Measurements from ENCODE around the gene VAPB. TPM values are rescaled to one million over a fixed set of nuclear protein-coding genes. Genes with fewer than 3 reads are reported as not detected.

Gene VAPB
- total RNA-seq, 2 donors from 2014 or later, result 57.4 to 63.5 TPM

DNA sequence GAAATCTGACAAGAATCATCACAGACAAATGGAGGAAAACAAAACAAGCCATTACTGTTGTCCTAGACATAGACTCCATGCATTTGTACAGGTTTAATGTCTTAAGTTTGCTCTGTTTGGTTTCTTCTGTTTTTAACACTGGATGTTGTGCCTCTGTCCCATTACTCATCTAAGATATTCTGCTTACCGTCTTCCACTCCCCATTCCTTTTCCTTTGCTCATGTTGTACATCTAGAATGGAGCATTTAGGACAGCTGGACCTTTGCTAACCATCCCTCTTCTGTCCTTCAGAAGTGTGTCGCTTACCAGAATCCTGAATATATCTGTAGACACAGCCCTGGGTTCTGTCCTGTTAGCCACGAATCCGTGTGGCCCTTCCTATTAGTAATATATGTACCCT lies 44.3 kb upstream of the VAPB start:
- no peaks in the 10 kb centered on the region for H3K27me3 ChIP-seq
- DNase-seq, result no peak
- H3K4me3 ChIP-seq, result no peak overlapping the region
- H3K4me1 ChIP-seq, result no peaks in the 10 kb centered on the region
- TF ChIP-seq, protein P1, sequence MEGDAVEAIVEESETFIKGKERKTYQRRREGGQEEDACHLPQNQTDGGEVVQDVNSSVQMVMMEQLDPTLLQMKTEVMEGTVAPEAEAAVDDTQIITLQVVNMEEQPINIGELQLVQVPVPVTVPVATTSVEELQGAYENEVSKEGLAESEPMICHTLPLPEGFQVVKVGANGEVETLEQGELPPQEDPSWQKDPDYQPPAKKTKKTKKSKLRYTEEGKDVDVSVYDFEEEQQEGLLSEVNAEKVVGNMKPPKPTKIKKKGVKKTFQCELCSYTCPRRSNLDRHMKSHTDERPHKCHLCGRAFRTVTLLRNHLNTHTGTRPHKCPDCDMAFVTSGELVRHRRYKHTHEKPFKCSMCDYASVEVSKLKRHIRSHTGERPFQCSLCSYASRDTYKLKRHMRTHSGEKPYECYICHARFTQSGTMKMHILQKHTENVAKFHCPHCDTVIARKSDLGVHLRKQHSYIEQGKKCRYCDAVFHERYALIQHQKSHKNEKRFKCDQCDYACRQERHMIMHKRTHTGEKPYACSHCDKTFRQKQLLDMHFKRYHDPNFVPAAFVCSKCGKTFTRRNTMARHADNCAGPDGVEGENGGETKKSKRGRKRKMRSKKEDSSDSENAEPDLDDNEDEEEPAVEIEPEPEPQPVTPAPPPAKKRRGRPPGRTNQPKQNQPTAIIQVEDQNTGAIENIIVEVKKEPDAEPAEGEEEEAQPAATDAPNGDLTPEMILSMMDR (IDR thresholded peaks at IDR 0.05), result no peak
- H3K9me3 ChIP-seq, result no peaks in the 10 kb centered on the region
- H3K27ac ChIP-seq, result no peak overlapping the region
- intact Hi-C loops (cut with DNase I), result no loop called here
- no peak overlapping the region for H3K9ac ChIP-seq (ENCODE audit: low read depth in 2 of 2, low read length in 2 of 2)
- H3K36me3 ChIP-seq, result no peaks in the 10 kb centered on the region

DNA sequence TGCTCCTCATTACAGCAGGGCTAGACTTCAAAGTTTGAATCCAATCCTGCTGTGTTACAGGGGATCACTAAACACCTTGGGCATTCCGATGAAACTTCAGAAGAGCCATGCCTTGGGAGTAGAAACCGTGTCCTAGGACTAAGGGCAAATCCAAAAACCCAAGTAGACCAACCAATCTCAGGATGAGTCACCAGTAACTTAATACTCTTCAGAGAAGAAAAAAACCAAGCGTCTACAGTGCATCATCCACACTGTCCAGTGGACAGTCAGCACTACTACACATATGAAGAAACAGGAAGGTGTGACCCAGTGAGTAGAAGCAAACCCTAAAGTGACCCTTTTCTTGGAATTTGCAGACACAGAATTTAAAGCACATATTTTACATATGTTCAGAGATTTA lies 39.5 kb upstream of the VAPB start:
- Histone ChIP-seq H3K36me3 (peaks cover 7% of the 10 kb centered on the region), H3K9me3 (no peaks in the 10 kb centered on the region), H3K9ac (ENCODE audit: low read depth in 2 of 2, low read length in 2 of 2) (no peak overlapping the region), H3K27me3 (no peaks in the 10 kb centered on the region), H3K4me1 (no peaks in the 10 kb centered on the region), H3K27ac (no peak overlapping the region), H3K4me3 (no peak overlapping the region)
- TF ChIP-seq, protein P1 (IDR thresholded peaks at IDR 0.05), result no peak
- DNase-seq, result no peak
- intact Hi-C loops (cut with DNase I), result no loop called here

- DNase-seq, result no peak
- TF ChIP-seq, protein P1 (IDR thresholded peaks at IDR 0.05), result no peak
- Histone ChIP-seq H3K27me3 (no peaks in the 10 kb centered on the region), H3K9me3 (no peaks in the 10 kb centered on the region), H3K9ac (ENCODE audit: low read depth in 2 of 2, low read length in 2 of 2) (no peak overlapping the region), H3K4me1 (no peaks in the 10 kb centered on the region), H3K27ac (no peak overlapping the region), H3K4me3 (no peak overlapping the region), H3K36me3 (peaks cover 7% of the 10 kb centered on the region)
- intact Hi-C loops (cut with DNase I), result no loop called here
Observed at GRCh38 chr20:58352468-58352867, 36.6 kb upstream of the VAPB start.

GRCh38 chr20:58359441-58359840 lies 29.6 kb upstream of the VAPB start:
- Histone ChIP-seq H3K4me1 (no peaks in the 10 kb centered on the region), H3K4me3 (no peak overlapping the region), H3K36me3 (no peaks in the 10 kb centered on the region), H3K9me3 (no peaks in the 10 kb centered on the region), H3K9ac (ENCODE audit: low read depth in 2 of 2, low read length in 2 of 2) (no peak overlapping the region), H3K27ac (no peak overlapping the region), H3K27me3 (no peaks in the 10 kb centered on the region)
- intact Hi-C loops (cut with DNase I), result no loop called here
- TF ChIP-seq, protein P1 (IDR thresholded peaks at IDR 0.05), result no peak
- DNase-seq, result no peak

DNA sequence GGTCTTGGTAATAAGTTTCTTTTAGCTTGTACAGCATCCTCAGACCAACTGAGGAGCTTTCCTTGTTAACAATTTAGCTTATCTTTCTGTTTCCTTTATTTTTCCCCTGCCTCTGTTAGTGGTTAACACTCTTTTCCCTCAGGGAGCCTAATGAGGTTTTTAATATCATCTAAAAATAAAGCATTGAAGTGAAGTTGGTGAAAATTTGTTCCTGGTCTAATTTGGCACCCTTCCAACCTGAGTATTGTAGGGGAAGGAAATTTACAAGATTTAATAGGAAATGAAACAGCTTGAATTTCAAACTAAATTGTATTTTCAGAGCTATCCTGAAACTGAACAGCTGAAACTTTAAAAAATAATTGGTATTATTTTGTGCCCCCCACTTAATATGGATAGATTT lies 28.1 kb upstream of the VAPB start:
- no peaks in the 10 kb centered on the region for H3K27me3 ChIP-seq
- no peak for DNase-seq
- no peak overlapping the region for H3K27ac ChIP-seq
- no peaks in the 10 kb centered on the region for H3K9me3 ChIP-seq
- no peaks in the 10 kb centered on the region for H3K4me1 ChIP-seq
- TF ChIP-seq, protein P1 (IDR thresholded peaks at IDR 0.05), result no peak
- H3K36me3 ChIP-seq, result no peaks in the 10 kb centered on the region
- no peak overlapping the region for H3K9ac ChIP-seq (ENCODE audit: low read depth in 2 of 2, low read length in 2 of 2)
- H3K4me3 ChIP-seq, result no peak overlapping the region
- intact Hi-C loops (cut with DNase I), result no loop called here
